Measurements from ENCODE around the gene FOXI1. TPM values are rescaled to one million over a fixed set of nuclear protein-coding genes. Genes with fewer than 3 reads are reported as not detected.

The FOXI1 gene
- polyA plus RNA-seq, 2 of the 4 experiments (the other 2 are of a cell fraction), result not detected

GRCh38 chr5:170107674-170108073 lies 2.0 kb downstream of the FOXI1 start (continued):
- TF ChIP-seq RFX5 (IDR thresholded peaks at IDR 0.05), result no peak

- DNase-seq (ENCODE audit: low read depth in 1 of 2, low spot score in 1 of 2) (no peak), FAIRE-seq (no peak), ATAC-seq (no peak)
- no peak overlapping the region for H3K4me2 ChIP-seq
- no peaks in the 10 kb centered on the region for H3K4me1 ChIP-seq
- TF ChIP-seq RNF2 (IDR thresholded peaks at IDR 0.05; ENCODE audit: borderline replicate concordance, low read depth), result no peak
- H3K9me3 ChIP-seq, result no peaks in the 10 kb centered on the region
- 72% methylated on average over 10 of the region's 12 CpGs for WGBS (ENCODE audit: missing lambda C conversion rate)
- H3K4me3 ChIP-seq, result no peak overlapping the region
- ChIA-PET CTCF (interaction anchor here (1.3 to 33.1 kb wide), 4 partner anchors 7 to 108 kb away, joined by 3 to 691 read pairs (median 34); no protein-coding TSS in a partner anchor), POLR2A (no interaction called here)
- H3K27ac ChIP-seq, result no peak overlapping the region
Measured at GRCh38 chr5:170108266-170108785, 2.6 kb downstream of the FOXI1 start.

- ChIA-PET CTCF (interaction anchor here (1.3 to 33.1 kb wide), 4 partner anchors 8 to 407 kb away, joined by 3 to 691 read pairs (median 33); no protein-coding TSS in a partner anchor), POLR2A (no interaction called here)
- 84% methylated on average over 7 of the region's 7 CpGs for WGBS (ENCODE audit: missing lambda C conversion rate)
- no peak overlapping the region for H3K4me2 ChIP-seq
- ATAC-seq, result no peak
- TF ChIP-seq PBX3 (IDR thresholded peaks at IDR 0.05) (no peak), RAD21 (conservative IDR thresholded peaks at IDR 0.05 in 1 of 2, IDR thresholded peaks at IDR 0.05 in 1 of 2) (no peak), GATA3 (IDR thresholded peaks at IDR 0.05; ENCODE audit: borderline replicate concordance) (no peak), HOXB5 (CRISPR knock-in tag; IDR thresholded peaks at IDR 0.05) (no peak), HES2 (IDR thresholded peaks at IDR 0.05) (no peak)
- no peak for FAIRE-seq
- H3K27ac ChIP-seq, result no peak overlapping the region
- no peak for DNase-seq (ENCODE audit: low read depth in 1 of 2, low spot score in 1 of 2)
- H3K9me3 ChIP-seq, result no peaks in the 10 kb centered on the region
- no peak overlapping the region for H3K4me3 ChIP-seq
- no peaks in the 10 kb centered on the region for H3K4me1 ChIP-seq
Measured at GRCh38 chr5:170109059-170110031, 3.6 kb downstream of the FOXI1 start.

GRCh38 chr5:170110403-170111087 lies 4.8 kb downstream of the FOXI1 start:
- H3K4me3 ChIP-seq, result no peak overlapping the region
- H3K9me3 ChIP-seq, result no peaks in the 10 kb centered on the region
- WGBS (ENCODE audit: missing lambda C conversion rate), result 75% methylated on average over 3 of the region's 3 CpGs
- no peak for DNase-seq (ENCODE audit: low read depth in 1 of 2, low spot score in 1 of 2)
- ATAC-seq, result no peak
- no peak for FAIRE-seq
- ChIA-PET POLR2A (no interaction called here), CTCF (interaction anchor here (1.3 to 33.1 kb wide), 5 partner anchors 10 to 409 kb away, joined by 3 to 691 read pairs (median 5); no protein-coding TSS in a partner anchor)
- TF ChIP-seq SMC3 (IDR thresholded peaks at IDR 0.05) (no peak), POLR2A (IDR thresholded peaks at IDR 0.05; ENCODE audit: low read length) (no peak), JUNB (IDR thresholded peaks at IDR 0.05) (no peak), CHD2 (IDR thresholded peaks at IDR 0.05; ENCODE audit: low read length, partially characterized antibody) (no peak), NPAS2 (CRISPR knock-in tag; IDR thresholded peaks at IDR 0.05; ENCODE audit: borderline replicate concordance) (no peak), RARB (CRISPR knock-in tag; IDR thresholded peaks at IDR 0.05) (no peak), SREBF2 (IDR thresholded peaks at IDR 0.05) (no peak), HOXB5 (CRISPR knock-in tag; IDR thresholded peaks at IDR 0.05) (no peak), MAFK (IDR thresholded peaks at IDR 0.05; ENCODE audit: partially characterized antibody) (no peak), ATOH8 (CRISPR knock-in tag; IDR thresholded peaks at IDR 0.05; ENCODE audit: low read depth) (no peak), TFCP2L1 (CRISPR knock-in tag; IDR thresholded peaks at IDR 0.05) (no peak)
- no peaks in the 10 kb centered on the region for H3K4me1 ChIP-seq
- H3K4me2 ChIP-seq, result no peak overlapping the region
- no peak overlapping the region for H3K27ac ChIP-seq

Measured in A549 (cell line).